SK-N-SH treated with all-trans-retinoic acid at 6 μM for 48 hours (cell line): ENCODE data around the gene MFSD11.

Experiments
- CREB5 ChIP-seq: fragments of 250-450 bp; sonication (Bioruptor Pico); IDR thresholded peaks from 2 replicates; pipeline ENCODE4 v1.5.1; 2020; ENCODE audit warnings: low read depth, mild to moderate bottlenecking, moderate library complexity
- CSDC2 ChIP-seq: fragments of 250-450 bp; sonication (Bioruptor Pico); IDR thresholded peaks from 2 replicates; pipeline ENCODE4 v1.5.0; 2020; ENCODE audit warnings: mild to moderate bottlenecking, moderate library complexity
- CSRNP3 ChIP-seq: fragments of 250-450 bp; sonication (Bioruptor Pico); IDR thresholded peaks from 2 replicates; pipeline ENCODE4 v1.5.1; 2021; ENCODE audit warnings: mild to moderate bottlenecking, moderate library complexity
- GLIS3 ChIP-seq: fragments of 250-450 bp; sonication (Bioruptor Pico); IDR thresholded peaks from 2 replicates; pipeline ENCODE4 v1.5.0; 2020; ENCODE audit warnings: mild to moderate bottlenecking, moderate library complexity
- PATZ1 ChIP-seq: fragments of 250-450 bp; sonication (Bioruptor Pico); IDR thresholded peaks from 2 replicates; pipeline ENCODE4 v1.8.0; 2020; ENCODE audit warnings: mild to moderate bottlenecking, moderate library complexity, borderline replicate concordance
- PPARA ChIP-seq: fragments of 250-450 bp; sonication (Bioruptor Pico); IDR thresholded peaks from 2 replicates; pipeline ENCODE4 v1.5.0; 2020; ENCODE audit warnings: mild to moderate bottlenecking, borderline replicate concordance
- TOX ChIP-seq: fragments of 250-450 bp; sonication (Bioruptor Pico); IDR thresholded peaks from 2 replicates; pipeline ENCODE4 v1.8.0; 2021; ENCODE audit warnings: mild to moderate bottlenecking, moderate library complexity, borderline replicate concordance
- ZC3H10 ChIP-seq: fragments of 250-450 bp; sonication (Bioruptor Pico); IDR thresholded peaks from 2 replicates; pipeline ENCODE4 v1.5.1; 2021; ENCODE audit warnings: mild to moderate bottlenecking, moderate library complexity
- ZFP3 ChIP-seq: fragments of 250-450 bp; sonication (Bioruptor Pico); IDR thresholded peaks from 2 replicates; pipeline ENCODE4 v1.5.0; 2020; ENCODE audit warnings: mild to moderate bottlenecking, moderate library complexity
- ZFP30 ChIP-seq: fragments of 450-650 bp; formaldehyde crosslinking; IDR thresholded peaks from 2 replicates; pipeline ENCODE4 v1.5.0; 2022; ENCODE audit warnings: mild to moderate bottlenecking, moderate library complexity
- ZNF8 ChIP-seq: fragments of 450-650 bp; formaldehyde crosslinking; IDR thresholded peaks from 2 replicates; pipeline ENCODE4 v1.5.0; 2020; ENCODE audit warnings: mild to moderate bottlenecking, moderate library complexity

GRCh38 chr17:76744747-76745146 lies 6.8 kb downstream of the MFSD11 start:
- TF ChIP-seq PATZ1 (no peak), CREB5 (CRISPR knock-in tag) (no peak), ZFP3 (CRISPR knock-in tag) (no peak), ZFP30 (CRISPR knock-in tag) (no peak), ZC3H10 (CRISPR knock-in tag) (no peak), ZNF8 (CRISPR knock-in tag) (no peak), TOX (CRISPR knock-in tag) (no peak), GLIS3 (CRISPR knock-in tag) (no peak), PPARA (CRISPR knock-in tag) (no peak), CSRNP3 (no peak), CSDC2 (no peak)
